ENCODE measurements around the gene BTAF1.

BTAF1 gene

GRCh38 chr10:91908337-91909116 lies 15.0 kb upstream of the BTAF1 start:
- DNase-seq, result peak; percentile 68

DNA sequence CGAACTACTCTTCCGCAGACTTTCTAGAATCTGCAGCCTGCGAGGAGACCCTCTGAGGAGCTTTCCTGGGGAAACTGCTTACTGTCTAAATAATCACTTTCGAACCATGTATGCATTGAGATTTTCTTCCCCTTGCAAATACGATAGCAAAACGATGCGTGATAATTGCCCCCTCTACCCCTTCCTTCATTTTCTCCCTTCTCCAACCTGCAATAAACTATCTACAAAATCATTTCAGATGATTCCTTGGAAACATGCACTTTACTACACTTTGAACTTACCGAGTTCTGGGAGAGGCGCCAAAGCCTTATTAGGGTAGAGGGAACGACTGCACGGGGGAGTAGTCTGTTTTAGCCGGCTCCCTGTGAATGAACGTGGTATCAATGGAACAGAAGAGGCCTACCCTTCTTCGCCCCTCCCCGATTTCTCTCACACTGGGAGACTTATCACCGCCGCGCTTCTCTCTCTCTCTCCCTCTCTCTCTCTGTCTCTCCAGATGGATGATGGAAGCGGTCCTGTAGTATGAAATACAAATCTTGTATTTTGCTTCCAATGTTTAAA lies 14.4 kb upstream of the BTAF1 start, which contains the start of gene FGFBP3:
TSS of gene FGFBP3 (minus strand) at position 370 of the 561 bp plus-strand sequence. CDS start 517 bp downstream, outside the sequence.
- peak; percentile 70 for DNase-seq

GRCh38 chr10:91910467-91910866 lies 13.1 kb upstream of the BTAF1 start:
- DNase-seq, result no peak

- no peak for DNase-seq
Measured at GRCh38 chr10:91919651-91920050, 3.9 kb upstream of the BTAF1 start.

DNA sequence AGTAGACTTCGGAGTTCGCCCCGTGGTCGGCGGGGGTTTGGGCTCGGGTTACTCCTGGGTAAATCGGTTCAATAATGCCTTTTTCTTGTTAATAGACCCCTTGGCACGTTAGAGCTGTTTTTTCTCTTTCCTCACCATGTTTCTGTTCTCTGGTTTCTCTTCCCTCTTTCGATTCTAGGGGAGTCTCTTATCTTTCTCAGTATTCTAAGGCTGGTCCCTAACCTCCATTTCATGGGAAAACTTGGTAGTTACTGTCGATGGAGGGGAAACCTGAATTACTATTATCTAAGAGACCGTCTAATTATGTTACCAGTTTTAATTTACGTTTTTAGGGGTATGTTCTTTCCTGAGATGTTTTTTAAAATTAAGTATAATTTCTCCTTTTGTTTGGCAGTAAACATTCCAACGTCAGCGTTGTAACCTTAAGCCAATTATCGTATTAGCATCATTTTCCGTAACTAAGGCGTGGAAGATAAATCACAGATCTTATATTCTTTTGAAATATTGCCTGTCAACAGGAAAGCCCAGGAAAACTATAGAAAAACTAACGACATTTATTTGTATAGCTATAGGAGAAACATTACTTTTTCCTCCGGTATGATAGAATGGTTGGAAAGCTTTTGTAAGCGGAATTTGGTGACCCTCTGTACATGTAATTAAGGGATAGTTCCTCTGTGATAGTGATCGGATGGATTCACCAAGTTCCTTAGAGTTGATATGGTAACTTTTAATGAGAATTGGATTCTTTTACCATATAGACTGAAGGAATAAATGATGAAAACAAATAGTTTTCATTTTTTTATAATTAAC lies 847 bp downstream of the BTAF1 start:
- DNase-seq, result no peak

DNA sequence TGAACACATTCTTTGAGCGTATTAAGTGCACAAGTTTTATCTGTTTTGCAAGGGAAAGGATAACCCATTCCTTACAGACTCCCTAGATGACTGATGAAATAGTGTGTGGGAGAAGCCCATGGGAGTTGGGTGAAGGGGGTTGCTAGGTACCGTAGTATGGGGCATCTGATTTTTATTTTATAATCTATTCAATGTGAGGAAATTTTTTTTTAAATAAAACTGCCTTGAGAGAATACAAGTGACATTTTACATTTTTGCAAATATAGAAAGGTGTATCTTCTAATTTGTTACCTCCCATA lies 1.4 kb downstream of the BTAF1 start:
- DNase-seq, result no peak

DNA sequence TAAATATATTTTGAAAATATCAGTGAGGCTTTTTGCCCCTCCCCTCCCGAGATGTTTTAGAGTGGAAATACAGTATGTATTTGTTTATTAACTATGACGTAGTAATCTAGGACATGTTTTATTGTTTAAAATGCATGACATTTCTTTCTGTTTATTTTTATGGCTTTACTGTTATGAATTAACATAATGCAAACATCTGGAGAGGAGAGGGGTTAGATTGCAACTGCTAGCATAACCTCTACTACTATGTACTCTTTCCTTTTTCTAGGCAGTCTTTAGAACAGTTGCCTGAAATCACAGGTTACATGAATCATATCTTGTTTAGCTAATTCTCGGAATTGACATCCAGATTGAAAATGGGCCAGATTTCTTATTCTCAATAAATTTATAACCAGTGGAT lies 7.4 kb downstream of the BTAF1 start:
- no peak for DNase-seq

DNA sequence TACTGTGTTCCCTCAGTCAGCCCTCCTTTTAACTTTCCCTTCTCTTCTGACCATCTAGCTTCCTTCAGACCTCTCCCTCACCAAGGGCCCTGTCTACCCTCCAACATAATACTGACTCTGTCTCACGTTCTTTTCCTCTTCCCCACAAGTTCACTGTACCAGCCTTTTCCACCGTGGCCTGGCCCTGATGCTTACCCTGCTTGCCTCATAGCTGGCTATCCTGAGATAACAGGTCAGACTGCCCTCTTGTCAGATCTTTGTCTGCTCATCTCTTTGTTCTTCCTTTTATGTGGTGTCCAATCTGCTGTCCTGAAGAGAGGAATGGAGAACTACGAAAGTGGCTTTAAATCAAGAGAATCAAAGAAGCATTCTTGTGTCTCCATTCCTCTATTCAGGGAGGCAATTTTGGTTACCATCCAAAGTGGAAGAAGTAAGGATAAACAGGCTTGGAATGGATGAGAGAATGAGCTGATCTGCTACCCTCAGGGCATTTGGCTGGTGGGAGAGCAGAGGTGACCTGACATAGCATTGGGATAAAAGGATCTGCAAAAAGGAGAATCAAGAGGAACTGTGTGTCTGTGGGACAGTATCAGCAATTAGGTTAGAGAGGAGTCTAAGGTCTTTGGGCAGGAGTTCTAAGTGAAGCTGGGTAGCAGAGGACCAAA lies 8.1 kb downstream of the BTAF1 start:
- DNase-seq, result no peak

DNA sequence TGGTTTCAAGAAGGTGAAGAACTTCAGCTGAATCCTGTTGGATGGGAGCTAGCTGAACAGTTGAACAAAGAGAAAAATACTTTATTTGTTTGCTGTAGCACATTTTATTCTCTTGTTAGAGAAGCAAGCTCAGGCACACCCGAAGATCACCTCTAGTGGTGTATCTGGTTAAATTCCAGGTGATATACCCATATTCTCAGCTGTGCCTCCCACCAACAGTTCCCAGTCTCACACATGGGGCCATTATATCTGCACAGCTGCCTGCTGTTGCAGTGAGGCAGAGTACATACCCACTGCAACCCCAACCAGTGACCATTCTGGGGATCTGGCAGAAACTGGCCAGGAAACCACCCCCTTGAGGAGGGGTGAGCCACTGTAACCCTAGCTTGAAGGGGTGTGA lies 9.2 kb downstream of the BTAF1 start:
- no peak for DNase-seq

GRCh38 chr10:91935886-91936285 lies 12.3 kb downstream of the BTAF1 start:
- DNase-seq, result no peak

DNA sequence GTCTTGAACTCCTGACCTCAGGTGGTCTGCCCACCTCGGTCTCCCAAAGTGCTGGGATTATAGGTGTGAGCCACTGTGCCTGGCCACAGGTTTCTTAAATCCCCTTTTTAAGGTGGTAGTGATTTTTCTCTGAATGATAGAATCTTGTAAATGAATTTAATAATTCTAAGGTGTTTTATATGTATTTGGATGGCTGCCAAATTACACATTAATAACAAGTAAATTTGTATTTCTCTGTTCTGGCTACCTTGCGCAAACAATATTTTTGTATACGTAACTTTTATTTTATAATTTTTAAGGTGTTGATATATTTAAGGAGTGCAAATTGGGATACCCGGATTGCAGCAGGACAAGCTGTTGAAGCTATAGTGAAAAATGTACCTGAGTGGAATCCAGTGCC lies 16.1 kb downstream of the BTAF1 start:
- DNase-seq, result no peak

DNA sequence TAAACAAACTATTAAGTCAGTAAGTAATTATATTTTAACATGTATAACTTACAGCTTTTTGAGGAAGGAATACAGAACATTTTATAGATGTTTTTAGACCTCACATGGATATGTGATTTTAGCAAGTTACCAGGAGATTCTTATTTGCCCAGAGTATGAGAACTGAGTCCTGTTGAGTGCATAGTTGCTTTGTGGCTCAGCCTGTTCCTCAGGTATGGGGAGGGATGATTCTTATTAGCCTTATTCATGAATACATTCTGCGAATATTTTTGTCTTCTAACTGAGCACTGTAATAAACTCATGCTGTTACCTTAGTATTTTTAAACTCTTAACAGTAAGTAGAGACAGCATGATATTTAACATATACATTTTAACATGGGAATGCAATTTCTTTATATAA lies 17.9 kb downstream of the BTAF1 start:
- DNase-seq, result no peak

GRCh38 chr10:91944880-91945630 lies 21.5 kb downstream of the BTAF1 start:
- DNase-seq, result no peak

DNA sequence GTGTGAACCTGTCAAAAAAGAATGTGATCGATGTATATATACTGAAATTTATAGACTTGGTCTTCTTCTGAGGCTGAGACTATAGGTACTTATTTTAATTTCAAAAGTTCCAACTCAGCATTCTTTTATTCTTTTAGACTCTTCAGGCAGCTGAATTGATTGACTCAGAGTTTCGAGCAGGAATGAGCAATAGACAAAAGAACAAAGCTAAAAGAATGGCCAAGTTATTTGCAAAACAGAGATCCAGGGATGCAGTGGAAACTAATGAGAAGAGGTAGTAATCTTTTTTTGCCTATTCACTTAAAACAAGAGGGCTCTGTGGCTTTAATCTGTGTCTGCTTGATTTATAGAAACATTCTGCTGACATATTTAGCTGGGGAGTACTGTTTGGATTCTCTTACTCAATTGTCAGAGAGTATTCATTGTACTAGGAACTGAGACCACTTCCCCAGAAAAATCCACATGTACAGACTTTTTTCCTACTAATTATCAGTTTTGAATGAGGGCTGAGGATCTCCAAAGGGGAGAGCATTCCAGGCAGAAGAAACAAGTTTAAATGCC lies 30.1 kb downstream of the BTAF1 start:
- no peak for DNase-seq

DNA sequence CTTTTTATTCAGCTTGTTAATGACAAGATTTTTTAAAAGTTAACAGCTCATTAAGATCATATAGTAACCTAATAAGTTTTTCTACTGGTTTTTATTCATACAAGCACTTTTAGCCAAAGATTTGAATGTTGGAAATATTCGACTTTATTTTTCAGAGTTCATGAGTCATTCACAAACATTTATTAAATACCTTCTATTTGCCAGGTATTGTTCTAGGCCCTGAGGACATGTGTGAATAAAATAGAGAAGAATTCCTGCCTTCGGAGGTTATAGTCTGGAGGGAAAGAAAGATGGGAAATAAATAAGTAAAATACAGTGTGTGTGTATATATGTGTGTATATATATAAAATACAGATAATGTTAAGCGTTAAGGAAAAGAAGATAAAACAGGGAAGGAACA lies 31.5 kb downstream of the BTAF1 start:
- no peak for DNase-seq

- no peak for DNase-seq
Measured at GRCh38 chr10:91957091-91957490, 33.5 kb downstream of the BTAF1 start.

DNA sequence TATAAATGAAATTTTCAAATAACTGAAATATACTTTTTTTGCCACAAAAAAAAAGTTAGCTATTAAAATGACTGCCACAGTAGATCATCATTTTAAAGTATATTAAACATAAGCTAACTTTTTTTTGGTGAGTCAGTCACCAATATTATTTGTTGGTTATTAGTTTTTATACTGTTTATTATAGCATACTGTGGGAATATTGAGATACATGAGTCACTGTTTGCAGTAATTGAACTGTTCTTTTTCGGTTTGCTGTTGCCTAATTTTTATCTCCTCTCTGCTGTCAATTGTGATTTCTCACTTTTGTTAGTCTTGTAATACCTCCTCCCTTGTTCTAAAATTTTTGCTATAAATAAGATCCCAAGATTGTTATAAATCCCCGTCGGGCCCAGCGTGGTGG lies 45.7 kb downstream of the BTAF1 start:
- DNase-seq, result no peak

DNA sequence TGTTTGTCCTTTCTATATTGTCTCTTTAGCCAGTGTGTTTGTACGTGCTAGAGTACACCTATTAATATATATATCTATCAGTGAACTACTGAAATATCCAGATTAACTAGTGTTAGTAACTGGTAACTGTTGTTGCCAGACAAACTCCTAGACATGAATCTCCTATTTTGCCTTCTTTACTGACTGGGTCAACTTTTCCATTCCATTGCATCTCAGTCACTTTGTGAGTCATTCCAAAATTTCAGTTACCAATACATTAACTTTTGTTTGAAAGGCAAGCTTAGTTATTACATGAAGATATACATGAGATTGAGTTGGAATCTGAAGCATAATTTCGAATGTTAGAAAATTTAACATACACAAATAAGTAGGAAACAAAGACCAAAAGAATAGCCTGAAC lies 51.4 kb downstream of the BTAF1 start:
- no peak for DNase-seq

- no peak for DNase-seq
Measured at GRCh38 chr10:91975438-91975837, 51.9 kb downstream of the BTAF1 start.

- no peak for DNase-seq
Measured at GRCh38 chr10:91976317-91977051, 52.9 kb downstream of the BTAF1 start.

GRCh38 chr10:91977491-91977890 lies 53.9 kb downstream of the BTAF1 start:
- DNase-seq, result no peak

GRCh38 chr10:91978585-91978984 lies 55.0 kb downstream of the BTAF1 start:
- DNase-seq, result no peak

All from NCI-H510A (cell line).